Measurements from ENCODE around the gene SLIT3.

The SLIT3 gene

DNA sequence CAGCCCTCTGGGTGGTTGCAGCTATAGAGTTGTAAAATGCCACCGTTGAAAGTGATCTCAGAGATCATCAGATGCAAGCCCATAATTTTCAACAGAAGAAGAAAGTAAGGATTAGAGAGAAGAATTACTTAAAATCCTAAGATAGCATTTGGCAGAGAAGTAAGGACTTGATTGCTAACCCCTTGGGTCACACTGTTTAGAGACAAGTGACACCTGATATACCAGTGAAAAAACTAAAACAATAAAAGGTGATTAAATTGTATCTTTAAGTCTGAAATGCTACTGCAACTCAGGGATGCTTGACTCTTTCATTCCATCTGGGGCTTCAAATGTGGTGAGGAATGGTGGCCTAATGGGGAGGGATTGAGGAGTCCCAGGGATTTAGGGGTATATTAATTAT lies 440.9 kb downstream of the SLIT3 start:
- DNase-seq (ENCODE audit: low read depth) = no peak

GRCh38 chr5:168859471-168859870 lies 441.5 kb downstream of the SLIT3 start:
- no peak for DNase-seq (ENCODE audit: low read depth)

DNA sequence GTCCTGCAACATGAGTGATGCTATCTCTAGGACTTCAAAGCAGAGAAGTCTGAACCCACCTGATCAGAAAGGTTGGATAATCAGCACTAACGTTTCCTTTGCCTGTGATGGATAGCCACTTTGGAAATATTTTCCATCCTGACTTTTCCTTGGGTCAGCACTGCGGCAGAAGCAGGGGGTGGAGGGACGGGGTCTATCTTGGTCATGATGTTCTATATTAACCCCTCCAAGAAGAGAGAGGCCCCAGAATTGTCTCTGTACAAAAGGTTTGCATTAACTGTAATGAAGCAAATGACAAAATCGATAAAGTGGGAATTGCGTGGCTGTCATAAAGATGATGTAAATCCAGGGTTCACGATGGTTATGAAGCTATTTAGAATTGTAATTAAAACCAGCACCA lies 441.9 kb downstream of the SLIT3 start:
- DNase-seq (ENCODE audit: low read depth) = no peak

DNA sequence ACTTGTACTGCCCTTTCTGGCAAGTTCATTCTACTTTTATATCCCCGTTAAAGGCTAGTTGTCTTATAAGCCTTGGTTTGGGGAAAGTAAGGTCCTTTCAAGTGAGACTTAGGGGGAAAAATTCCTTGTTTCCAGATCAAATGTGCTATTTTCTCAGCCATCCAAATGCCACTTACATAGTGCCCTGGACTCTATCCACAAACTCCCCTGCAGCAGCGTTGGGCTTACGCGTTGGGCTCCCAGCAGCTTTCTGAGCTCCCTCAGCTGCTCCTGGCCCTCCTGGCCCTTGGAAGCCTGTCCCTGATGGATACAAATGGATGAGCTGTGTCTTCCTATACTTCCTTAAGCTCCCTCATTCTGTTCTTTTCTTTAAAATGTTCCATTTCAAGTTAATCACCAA lies 442.6 kb downstream of the SLIT3 start:
- no peak for DNase-seq (ENCODE audit: low read depth)

DNA sequence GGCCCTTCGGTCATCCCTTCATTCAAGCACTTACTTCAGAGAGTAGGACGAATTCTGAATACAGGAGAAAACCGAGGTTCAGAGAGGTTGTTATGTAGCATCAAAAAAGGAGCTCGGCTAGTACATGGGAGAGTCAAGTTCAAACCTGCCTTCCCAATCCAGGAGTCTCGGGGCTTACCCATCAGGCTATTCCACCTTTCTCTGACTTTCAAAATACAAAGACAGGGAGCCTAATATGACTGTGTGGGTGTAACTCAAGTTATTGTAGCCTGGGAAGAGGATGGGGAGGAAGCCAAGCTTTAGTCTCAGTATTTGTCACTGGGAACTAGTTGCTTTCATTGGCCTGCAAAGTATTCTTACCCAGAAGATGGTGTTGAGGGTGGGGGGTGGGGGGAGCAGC lies 447.0 kb downstream of the SLIT3 start:
- DNase-seq (ENCODE audit: low read depth) = no peak

DNA sequence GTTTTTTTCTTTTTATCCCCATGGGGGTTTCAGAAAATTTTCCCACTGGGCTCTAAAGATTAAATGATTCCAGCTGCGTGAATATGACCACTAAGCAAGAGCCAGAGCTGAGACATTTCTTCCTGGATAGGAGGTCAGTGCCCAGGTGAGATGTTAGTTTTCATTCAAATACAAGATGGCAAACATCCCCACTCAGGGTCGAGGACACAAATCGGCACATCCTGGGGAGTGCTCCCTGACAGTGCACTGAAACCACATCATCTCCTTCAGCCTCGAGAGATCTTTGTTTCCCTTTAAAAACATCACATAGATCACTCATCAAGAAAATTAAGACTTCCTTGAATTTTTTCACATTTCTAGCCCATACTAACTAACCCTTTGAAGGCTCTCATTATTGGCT lies 448.6 kb downstream of the SLIT3 start:
- no peak for DNase-seq (ENCODE audit: low read depth)

DNA sequence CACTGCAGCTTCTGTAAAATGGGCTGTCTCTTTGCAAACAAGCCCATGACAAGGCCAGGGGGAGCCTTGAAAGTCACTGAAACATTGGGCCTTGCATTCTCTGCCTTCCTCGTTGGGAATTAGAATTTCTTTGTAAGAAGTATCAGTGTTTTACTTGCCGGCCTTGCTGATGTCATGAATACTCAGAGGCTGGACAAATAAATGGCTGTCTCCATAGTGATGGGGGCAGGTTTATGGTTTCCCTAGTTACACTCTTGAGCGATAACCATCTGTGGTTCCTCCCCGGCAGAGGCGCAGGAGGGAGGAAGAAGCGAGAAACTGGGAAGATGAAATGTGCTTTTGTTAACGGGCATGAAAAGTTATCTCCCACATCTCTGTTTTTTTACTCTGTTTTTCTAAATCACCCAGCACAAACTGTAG lies 449.0 kb downstream of the SLIT3 start:
- DNase-seq (ENCODE audit: low read depth) = peak; percentile 69

GRCh38 chr5:168850683-168851082 lies 450.3 kb downstream of the SLIT3 start:
- no peak for DNase-seq (ENCODE audit: low read depth)

GRCh38 chr5:168848569-168848968 lies 452.4 kb downstream of the SLIT3 start:
- no peak for DNase-seq (ENCODE audit: low read depth)

- no peak for DNase-seq (ENCODE audit: low read depth)
Measured at GRCh38 chr5:168847511-168848073, 453.3 kb downstream of the SLIT3 start.

DNA sequence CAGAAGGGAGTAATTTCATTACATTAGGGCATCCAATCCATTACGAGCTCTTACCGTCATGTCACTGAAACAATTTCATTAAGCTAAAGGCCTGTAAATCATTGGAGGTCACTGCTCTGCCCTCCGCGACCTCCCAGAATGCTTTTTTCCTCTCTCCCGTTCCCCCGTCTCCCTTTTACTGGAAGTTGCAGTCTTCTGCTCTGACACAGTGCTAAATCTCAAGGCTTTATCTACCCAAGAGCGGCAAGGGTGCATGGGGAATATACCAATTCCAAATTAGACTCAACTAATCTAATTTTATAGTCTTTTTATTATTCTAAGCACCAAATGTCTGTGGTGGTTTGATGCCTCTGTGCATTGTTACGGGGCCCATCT lies 456.0 kb downstream of the SLIT3 start:
- no peak for DNase-seq (ENCODE audit: low read depth)

DNA sequence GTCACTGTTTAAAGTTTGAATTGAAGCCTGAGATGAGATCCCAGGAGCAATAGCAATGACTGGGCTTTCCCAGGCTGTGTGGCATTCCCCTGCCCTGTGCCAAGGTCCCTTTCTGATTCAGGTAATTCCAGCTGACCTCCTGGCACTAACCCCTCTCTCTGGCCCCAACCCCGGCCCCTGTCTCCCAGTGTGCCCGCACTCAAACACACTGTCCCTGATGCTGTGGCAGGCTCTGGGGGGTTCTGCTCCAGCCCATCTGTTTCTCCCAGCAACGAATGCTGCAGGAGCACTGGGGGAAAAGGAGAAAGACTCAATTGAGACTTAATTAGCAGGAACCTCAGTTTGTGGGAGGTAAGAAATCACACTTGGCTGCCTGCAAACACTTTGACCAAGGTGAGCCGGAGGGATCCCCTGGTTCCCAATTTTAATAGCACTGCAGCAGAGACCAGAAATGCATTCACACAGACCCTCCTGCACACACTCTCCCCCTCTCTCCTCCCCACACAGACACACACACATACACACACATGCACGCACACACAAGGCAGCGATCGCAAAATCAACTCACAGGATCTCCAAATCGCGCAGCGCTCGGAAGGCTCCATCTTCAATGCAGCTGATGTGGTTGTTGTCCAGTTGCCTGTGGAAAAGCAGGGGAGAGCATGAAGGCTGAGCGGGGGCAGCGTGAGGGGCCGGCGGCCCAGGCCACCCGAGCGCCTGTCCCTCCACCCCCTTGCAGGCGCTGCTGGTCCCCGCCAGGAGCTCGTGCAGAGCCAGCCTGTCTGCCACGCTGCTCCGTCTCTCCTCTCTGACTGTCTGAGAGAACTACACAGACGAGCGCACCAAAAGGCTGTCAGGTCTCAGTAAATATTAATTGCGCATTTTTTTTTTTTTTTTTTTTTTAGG lies 456.7 kb downstream of the SLIT3 start:
- no peak for DNase-seq (ENCODE audit: low read depth)

- DNase-seq (ENCODE audit: low read depth) = peak; percentile 16
Measured at GRCh38 chr5:168843277-168844015, 457.5 kb downstream of the SLIT3 start.

- no peak for DNase-seq (ENCODE audit: low read depth)
Measured at GRCh38 chr5:168842571-168843205, 458.3 kb downstream of the SLIT3 start.

DNA sequence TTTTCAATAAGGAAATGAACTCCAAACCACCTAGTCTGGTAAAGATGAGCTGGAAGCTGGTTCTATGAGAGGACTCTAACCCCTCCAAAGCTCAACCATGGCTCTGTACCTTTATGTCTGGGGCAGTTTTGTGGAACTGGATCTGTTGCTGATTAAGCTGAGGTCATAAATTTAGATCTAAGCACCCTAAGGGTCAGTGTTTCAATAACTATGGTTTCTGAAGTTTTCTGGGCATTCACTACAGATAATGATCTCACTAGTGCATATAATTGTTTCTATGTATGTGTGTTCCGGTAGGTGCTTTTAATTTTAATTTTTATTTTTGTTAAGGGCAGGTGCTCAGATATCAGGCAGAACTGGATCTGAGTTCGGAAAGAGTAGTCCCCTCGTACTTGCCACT lies 463.1 kb downstream of the SLIT3 start:
- DNase-seq (ENCODE audit: low read depth) = no peak

DNA sequence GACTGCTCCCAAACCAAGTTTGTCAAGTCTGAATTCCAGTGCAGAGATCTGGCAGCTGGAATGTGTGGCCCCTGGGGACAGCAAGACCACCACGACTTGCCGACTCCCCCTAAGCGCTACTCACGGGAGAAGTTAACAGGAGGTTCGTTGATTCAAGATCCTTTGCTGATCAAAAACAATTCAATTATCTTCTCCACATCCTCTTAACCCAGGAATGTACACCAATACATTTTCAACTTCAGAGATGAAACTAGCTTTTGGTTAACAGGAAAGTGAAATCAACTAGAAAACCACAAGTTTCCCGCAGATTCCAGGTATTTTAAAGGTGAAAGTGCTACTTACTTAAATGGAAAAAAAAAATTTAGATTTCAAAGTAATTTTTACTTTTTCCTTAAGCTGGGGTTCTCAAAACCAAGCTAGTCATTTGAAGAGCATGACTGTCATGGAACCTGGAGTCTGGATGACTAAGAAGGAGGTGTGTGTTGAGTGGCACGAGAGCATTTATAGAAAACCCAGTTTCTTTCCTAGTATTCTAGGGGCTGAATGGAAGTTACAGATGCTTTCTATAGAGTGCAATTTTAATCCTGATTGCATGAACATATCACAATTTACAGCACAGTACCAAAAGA lies 464.2 kb downstream of the SLIT3 start:
- DNase-seq (ENCODE audit: low read depth) = no peak

- no peak for DNase-seq (ENCODE audit: low read depth)
Measured at GRCh38 chr5:168833936-168834335, 467.0 kb downstream of the SLIT3 start.

GRCh38 chr5:168833383-168833782 lies 467.6 kb downstream of the SLIT3 start:
- no peak for DNase-seq (ENCODE audit: low read depth)

DNA sequence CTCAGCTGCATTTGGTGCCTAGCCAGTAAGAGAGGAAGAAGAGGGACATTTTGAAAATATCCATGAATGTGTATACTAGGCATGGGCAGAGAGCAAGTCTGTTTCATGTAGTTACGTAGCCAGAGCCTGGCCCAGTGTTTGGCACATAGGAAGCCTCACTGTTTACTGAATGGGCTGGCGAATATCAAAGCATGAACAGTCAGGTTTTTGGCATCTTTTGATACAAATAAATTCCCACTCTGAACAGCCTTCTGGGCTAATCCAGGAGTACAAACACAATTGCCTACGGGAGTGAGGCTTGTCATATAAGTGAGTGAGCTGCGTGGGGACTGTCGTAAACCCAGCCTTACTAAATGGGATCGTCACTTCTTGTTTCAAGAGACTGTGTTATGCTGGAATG lies 468.6 kb downstream of the SLIT3 start:
- DNase-seq (ENCODE audit: low read depth) = no peak

GRCh38 chr5:168831383-168831782 lies 469.6 kb downstream of the SLIT3 start:
- DNase-seq (ENCODE audit: low read depth) = no peak

DNA sequence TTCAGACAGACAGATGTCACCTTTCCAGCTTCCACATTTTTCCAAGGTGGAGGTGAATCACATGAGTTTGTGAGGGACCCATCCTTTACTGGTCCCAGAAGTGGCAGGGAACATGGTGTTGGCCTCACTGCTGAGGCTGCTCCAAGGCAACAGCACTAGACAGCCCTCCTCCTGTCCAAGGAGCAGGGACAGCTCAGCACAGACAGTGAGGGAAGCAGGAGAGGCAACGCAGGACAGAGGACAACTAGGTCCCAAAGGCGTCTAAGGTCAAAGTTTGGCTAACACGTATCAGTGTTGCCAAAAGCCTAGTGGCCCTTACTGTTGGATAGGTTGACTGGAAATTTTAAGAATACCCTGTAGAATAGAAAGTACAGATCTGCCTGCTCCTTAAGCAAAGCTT lies 470.1 kb downstream of the SLIT3 start:
- no peak for DNase-seq (ENCODE audit: low read depth)

- DNase-seq (ENCODE audit: low read depth) = no peak
Measured at GRCh38 chr5:168829922-168830417, 471.0 kb downstream of the SLIT3 start.

Measured in GM04504 (cell line).